ENCODE measurements around the gene SENP7.

- no peak for TF ChIP-seq CTCF (IDR thresholded peaks at IDR 0.05)
- no peak for TF ChIP-seq POLR2A (IDR thresholded peaks at IDR 0.05)
These were observed 128.6 kb downstream of the SENP7 start for GRCh38 chr3:101384426-101384825.

Data from Peyer's patch (tissue), 4 donors.